ENCODE measurements around the gene SCTR. TPM values are rescaled to one million over a fixed set of nuclear protein-coding genes. Genes with fewer than 3 reads are reported as not detected.

SCTR gene
- total and polyA plus RNA-seq, 2 of the 13 experiments (the other 11 are each of a cell fraction or from before 2014, with no cell fraction given), result not detected

DNA sequence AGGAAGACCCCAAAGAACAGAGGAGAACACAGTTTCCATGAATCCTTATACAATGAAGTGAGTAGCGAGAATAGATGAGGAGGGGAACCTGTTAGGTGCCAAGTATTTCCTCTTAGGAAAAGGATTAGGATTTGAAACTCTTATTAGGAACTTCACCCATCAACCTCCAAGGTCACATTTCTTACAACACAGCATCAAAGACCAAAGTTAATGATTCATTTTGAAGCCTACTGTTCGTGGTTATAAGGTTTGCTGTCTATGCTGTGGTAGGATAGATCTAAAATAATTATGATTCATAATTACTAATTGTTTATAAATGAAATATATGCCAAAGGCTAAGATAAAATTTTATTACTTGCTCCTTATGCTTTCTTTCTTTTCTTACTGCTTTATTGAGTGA, 26.1 kb upstream of the SCTR start (continued):
- TF ChIP-seq, protein P1, sequence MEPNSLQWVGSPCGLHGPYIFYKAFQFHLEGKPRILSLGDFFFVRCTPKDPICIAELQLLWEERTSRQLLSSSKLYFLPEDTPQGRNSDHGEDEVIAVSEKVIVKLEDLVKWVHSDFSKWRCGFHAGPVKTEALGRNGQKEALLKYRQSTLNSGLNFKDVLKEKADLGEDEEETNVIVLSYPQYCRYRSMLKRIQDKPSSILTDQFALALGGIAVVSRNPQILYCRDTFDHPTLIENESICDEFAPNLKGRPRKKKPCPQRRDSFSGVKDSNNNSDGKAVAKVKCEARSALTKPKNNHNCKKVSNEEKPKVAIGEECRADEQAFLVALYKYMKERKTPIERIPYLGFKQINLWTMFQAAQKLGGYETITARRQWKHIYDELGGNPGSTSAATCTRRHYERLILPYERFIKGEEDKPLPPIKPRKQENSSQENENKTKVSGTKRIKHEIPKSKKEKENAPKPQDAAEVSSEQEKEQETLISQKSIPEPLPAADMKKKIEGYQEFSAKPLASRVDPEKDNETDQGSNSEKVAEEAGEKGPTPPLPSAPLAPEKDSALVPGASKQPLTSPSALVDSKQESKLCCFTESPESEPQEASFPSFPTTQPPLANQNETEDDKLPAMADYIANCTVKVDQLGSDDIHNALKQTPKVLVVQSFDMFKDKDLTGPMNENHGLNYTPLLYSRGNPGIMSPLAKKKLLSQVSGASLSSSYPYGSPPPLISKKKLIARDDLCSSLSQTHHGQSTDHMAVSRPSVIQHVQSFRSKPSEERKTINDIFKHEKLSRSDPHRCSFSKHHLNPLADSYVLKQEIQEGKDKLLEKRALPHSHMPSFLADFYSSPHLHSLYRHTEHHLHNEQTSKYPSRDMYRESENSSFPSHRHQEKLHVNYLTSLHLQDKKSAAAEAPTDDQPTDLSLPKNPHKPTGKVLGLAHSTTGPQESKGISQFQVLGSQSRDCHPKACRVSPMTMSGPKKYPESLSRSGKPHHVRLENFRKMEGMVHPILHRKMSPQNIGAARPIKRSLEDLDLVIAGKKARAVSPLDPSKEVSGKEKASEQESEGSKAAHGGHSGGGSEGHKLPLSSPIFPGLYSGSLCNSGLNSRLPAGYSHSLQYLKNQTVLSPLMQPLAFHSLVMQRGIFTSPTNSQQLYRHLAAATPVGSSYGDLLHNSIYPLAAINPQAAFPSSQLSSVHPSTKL (CRISPR knock-in tag; IDR thresholded peaks at IDR 0.05), result 0 out of 2 replicates have a peak, but pooled peaks have one; percentile 8
- TF ChIP-seq HIVEP1 (CRISPR knock-in tag; IDR thresholded peaks at IDR 0.05), result no peak
- TF ChIP-seq, protein P2, sequence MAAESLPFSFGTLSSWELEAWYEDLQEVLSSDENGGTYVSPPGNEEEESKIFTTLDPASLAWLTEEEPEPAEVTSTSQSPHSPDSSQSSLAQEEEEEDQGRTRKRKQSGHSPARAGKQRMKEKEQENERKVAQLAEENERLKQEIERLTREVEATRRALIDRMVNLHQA (CRISPR knock-in tag; IDR thresholded peaks at IDR 0.05), result no peak
- no peak for TF ChIP-seq ZNF10 (CRISPR knock-in tag; IDR thresholded peaks at IDR 0.05; ENCODE audit: borderline replicate concordance, low read depth)
- TF ChIP-seq, protein P3, sequence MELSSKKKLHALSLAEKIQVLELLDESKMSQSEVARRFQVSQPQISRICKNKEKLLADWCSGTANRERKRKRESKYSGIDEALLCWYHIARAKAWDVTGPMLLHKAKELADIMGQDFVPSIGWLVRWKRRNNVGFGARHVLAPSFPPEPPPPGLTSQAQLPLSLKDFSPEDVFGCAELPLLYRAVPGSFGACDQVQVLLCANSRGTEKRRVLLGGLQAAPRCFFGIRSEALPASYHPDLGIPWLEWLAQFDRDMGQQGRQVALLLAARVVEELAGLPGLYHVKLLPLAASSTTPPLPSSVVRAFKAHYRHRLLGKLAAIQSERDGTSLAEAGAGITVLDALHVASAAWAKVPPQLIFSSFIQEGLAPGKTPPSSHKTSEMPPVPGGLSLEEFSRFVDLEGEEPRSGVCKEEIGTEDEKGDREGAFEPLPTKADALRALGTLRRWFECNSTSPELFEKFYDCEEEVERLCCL (CRISPR knock-in tag; IDR thresholded peaks at IDR 0.05; ENCODE audit: borderline replicate concordance), result no peak
- TF ChIP-seq, protein P4, sequence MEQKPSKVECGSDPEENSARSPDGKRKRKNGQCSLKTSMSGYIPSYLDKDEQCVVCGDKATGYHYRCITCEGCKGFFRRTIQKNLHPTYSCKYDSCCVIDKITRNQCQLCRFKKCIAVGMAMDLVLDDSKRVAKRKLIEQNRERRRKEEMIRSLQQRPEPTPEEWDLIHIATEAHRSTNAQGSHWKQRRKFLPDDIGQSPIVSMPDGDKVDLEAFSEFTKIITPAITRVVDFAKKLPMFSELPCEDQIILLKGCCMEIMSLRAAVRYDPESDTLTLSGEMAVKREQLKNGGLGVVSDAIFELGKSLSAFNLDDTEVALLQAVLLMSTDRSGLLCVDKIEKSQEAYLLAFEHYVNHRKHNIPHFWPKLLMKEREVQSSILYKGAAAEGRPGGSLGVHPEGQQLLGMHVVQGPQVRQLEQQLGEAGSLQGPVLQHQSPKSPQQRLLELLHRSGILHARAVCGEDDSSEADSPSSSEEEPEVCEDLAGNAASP (CRISPR knock-in tag; IDR thresholded peaks at IDR 0.05; ENCODE audit: borderline replicate concordance), result no peak
- no peak for TF ChIP-seq WIZ (CRISPR knock-in tag; IDR thresholded peaks at IDR 0.05)
- TF ChIP-seq, protein P5, sequence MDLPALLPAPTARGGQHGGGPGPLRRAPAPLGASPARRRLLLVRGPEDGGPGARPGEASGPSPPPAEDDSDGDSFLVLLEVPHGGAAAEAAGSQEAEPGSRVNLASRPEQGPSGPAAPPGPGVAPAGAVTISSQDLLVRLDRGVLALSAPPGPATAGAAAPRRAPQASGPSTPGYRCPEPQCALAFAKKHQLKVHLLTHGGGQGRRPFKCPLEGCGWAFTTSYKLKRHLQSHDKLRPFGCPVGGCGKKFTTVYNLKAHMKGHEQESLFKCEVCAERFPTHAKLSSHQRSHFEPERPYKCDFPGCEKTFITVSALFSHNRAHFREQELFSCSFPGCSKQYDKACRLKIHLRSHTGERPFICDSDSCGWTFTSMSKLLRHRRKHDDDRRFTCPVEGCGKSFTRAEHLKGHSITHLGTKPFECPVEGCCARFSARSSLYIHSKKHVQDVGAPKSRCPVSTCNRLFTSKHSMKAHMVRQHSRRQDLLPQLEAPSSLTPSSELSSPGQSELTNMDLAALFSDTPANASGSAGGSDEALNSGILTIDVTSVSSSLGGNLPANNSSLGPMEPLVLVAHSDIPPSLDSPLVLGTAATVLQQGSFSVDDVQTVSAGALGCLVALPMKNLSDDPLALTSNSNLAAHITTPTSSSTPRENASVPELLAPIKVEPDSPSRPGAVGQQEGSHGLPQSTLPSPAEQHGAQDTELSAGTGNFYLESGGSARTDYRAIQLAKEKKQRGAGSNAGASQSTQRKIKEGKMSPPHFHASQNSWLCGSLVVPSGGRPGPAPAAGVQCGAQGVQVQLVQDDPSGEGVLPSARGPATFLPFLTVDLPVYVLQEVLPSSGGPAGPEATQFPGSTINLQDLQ (CRISPR knock-in tag; IDR thresholded peaks at IDR 0.05), result no peak
- no peak for TF ChIP-seq POLR2A (IDR thresholded peaks at IDR 0.05; ENCODE audit: insufficient read depth in 1 of 2, low read depth in 2 of 2, low read length in 2 of 2)
- no peak for TF ChIP-seq TBX3 (IDR thresholded peaks at IDR 0.05; ENCODE audit: borderline replicate concordance)
- TF ChIP-seq, protein P6, sequence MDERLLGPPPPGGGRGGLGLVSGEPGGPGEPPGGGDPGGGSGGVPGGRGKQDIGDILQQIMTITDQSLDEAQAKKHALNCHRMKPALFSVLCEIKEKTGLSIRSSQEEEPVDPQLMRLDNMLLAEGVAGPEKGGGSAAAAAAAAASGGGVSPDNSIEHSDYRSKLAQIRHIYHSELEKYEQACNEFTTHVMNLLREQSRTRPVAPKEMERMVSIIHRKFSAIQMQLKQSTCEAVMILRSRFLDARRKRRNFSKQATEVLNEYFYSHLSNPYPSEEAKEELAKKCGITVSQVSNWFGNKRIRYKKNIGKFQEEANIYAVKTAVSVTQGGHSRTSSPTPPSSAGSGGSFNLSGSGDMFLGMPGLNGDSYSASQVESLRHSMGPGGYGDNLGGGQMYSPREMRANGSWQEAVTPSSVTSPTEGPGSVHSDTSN (CRISPR knock-in tag; IDR thresholded peaks at IDR 0.05), result no peak
- TF ChIP-seq TBX2 (CRISPR knock-in tag; IDR thresholded peaks at IDR 0.05; ENCODE audit: borderline replicate concordance), result no peak
- no peak for TF ChIP-seq ZNF572 (CRISPR knock-in tag; IDR thresholded peaks at IDR 0.05)
